Adrenal gland (tissue), 5 donors: ENCODE data around the gene PDGFC.

Experiments
- POLR2A ChIP-seq, 2 donors: fragments of 450-650 bp; IDR thresholded peaks; one replicate each; pipeline ENCODE4 v1.6.1; 2017; ENCODE audit warnings: antibody characterized with exemption in 2 of 2, mild to moderate bottlenecking in 2 of 2, moderate library complexity in 1 of 2
- TF ChIP-seq, protein P1 (sequence below), 6 experiments: fragments of 450-650 bp in 4 of 6; fragments of 200-600 bp in 2 of 6; sonication (generic) in 1 of 6; IDR thresholded peaks; 1 replicate in 5 of 6; 2 replicates in 1 of 6; pipeline versions ENCODE4 v1.5.1 to v1.8.0; 2016 to 2021; ENCODE audit warnings: antibody characterized with exemption in 6 of 6, mild to moderate bottlenecking in 2 of 6, moderate library complexity in 1 of 6
- donor health status: DM: no; HTN: no; CAD: no.

DNA sequence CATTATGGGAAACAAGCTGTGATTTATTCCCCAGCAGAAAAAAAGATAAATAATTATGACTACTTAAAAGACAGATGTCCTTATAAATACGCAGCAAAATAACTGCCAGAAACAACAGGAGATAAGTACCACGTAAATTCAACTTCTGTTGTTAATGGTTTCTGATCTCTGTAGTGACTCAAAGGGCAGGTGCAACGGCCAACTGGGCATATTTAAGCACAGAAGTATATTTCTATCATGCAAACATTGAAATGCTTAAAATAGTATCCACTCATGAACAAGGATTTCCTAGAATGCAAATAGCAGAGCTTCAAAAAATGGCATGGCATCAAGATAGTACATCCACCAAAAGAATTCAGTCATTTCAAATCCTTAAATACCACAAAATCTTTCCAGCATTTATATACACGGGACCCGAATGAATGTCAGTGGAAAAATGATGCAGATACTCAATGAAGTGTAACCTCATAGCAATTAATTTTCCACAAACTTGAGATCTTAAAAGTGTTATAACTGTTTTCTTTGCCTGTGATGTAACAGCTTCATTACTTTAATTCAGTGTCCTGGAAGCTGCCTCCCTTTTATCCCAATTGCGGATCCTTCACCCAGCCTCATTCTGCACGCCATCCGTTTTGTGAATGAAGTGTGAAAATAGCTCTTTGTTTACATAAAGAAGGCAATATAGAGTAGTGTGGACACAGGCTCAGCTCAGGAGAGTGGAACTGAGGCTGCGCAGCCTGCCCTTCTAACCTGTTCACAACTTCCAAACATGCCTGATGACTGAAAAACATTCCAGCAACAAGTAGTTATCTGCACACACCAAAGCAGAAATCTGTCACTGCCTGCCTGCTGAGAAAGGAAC, 10.2 kb downstream of the PDGFC start:
- TF ChIP-seq POLR2A (IDR thresholded peaks at IDR 0.05): no peak
- TF ChIP-seq, protein P1, sequence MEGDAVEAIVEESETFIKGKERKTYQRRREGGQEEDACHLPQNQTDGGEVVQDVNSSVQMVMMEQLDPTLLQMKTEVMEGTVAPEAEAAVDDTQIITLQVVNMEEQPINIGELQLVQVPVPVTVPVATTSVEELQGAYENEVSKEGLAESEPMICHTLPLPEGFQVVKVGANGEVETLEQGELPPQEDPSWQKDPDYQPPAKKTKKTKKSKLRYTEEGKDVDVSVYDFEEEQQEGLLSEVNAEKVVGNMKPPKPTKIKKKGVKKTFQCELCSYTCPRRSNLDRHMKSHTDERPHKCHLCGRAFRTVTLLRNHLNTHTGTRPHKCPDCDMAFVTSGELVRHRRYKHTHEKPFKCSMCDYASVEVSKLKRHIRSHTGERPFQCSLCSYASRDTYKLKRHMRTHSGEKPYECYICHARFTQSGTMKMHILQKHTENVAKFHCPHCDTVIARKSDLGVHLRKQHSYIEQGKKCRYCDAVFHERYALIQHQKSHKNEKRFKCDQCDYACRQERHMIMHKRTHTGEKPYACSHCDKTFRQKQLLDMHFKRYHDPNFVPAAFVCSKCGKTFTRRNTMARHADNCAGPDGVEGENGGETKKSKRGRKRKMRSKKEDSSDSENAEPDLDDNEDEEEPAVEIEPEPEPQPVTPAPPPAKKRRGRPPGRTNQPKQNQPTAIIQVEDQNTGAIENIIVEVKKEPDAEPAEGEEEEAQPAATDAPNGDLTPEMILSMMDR (IDR thresholded peaks at IDR 0.05): no peak
